K562 (cell line): ENCODE results near the gene GTF2A1L.
A peak's percentile ranks its signal among the peaks of the same experiment; 100 is the strongest.

Experiments
- CEBPB ChIP-seq: fragments of 450-650 bp; IDR thresholded peaks from 2 replicates; pipeline ENCODE4 v1.6.1; 2016; ENCODE audit warnings: missing genetic modification characterization, missing compliant biosample characterization
- CTCF ChIP-seq, 3 experiments: IDR thresholded peaks in 2 of 3; conservative IDR thresholded peaks in 1 of 3; 2 replicates each; pipeline ENCODE4 v1.5.1; 2011 to 2012; ENCODE audit warnings: low read length in 3 of 3, mild to moderate bottlenecking in 3 of 3, control low read depth in 2 of 3, improper control_type of control experiment in 1 of 3, inconsistent platforms in 1 of 3, low read depth in 1 of 3, mixed read lengths in 1 of 3, moderate library complexity in 1 of 3; ENCODE audit not compliant: insufficient read depth in 2 of 3
- PTBP1 ChIP-seq: fragments of 200-400 bp; formaldehyde crosslinking; IDR thresholded peaks from 2 replicates; pipeline ENCODE4 v1.6.1; 2017; ENCODE audit warnings: low read depth, low read length

DNA sequence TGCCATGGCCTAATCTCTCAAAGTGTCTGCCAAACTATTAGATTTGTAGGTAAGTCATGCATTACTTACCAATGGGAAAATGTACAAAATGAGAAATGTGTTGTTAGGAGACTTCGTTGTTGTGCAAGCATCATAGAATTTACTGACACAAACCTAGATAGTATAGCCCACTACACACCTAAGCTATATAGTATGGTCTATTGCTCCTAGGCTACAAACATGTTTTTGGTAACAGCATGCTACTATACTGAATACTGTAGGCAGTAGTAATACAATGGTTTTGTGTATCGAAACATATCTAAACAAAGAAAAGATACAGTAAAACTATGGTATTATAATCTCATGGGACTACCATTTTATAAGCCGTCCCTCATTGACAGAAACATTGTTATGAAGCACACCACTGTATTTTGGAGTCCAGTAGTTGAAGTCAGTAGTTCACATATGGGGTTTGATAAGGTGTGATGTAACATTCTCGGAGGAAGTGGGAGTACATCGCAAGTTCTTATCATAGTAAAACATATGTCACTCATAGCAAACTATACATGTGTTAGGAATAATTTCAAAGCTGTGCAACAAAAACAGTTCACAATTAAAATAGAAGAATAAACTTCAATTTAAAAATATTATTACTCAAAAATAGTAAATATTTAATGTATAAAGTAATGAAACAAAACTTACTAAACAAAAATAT lies 12.0 kb upstream of the GTF2A1L start:
- TF ChIP-seq PTBP1 (no peak), CEBPB (tag) (peak; percentile 92), CTCF (IDR thresholded peaks at IDR 0.05 in 2 of 3, conservative IDR thresholded peaks at IDR 0.05 in 1 of 3; ENCODE audit: insufficient read depth in 2 of 3, low read depth in 1 of 3, low read length in 3 of 3) (no peak)
